NCI-H2107 treated with DMSO at 0.1 percent for 48 hours (cell line): ENCODE measurements around the gene COX17.

ENCODE experiments used
- DNase-seq: peaks from one replicate; lab custom pipeline; 2025; ENCODE audit not compliant: unreplicated experiment; lab: John Stamatoyannopoulos, UW

COX17 gene

DNA sequence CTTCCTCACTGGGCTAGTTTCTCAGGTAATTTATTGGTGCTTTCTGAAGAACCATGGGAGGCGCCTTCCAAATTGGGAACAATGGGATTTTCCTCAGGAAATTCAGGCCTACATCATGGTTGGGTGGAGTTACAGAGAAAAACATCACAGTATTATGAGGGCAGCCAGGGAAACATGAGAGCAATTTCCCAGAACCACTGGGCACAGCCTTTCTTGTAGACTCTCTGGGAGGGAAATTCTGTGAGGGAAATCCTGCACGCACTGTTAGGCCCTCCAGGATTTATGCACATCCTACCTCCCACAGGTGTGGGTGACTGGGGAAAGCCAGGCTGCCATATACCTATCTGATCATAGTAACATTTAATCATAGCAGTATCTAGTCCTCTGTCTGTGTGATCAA lies 30.0 kb downstream of the COX17 start:
- no peak for DNase-seq

- no peak for DNase-seq
Observed at GRCh38 chr3:119645813-119646212, 31.4 kb downstream of the COX17 start.

GRCh38 chr3:119644481-119644880 lies 32.7 kb downstream of the COX17 start:
- DNase-seq = no peak

- no peak for DNase-seq
Observed at GRCh38 chr3:119643528-119643927, 33.7 kb downstream of the COX17 start.

DNA sequence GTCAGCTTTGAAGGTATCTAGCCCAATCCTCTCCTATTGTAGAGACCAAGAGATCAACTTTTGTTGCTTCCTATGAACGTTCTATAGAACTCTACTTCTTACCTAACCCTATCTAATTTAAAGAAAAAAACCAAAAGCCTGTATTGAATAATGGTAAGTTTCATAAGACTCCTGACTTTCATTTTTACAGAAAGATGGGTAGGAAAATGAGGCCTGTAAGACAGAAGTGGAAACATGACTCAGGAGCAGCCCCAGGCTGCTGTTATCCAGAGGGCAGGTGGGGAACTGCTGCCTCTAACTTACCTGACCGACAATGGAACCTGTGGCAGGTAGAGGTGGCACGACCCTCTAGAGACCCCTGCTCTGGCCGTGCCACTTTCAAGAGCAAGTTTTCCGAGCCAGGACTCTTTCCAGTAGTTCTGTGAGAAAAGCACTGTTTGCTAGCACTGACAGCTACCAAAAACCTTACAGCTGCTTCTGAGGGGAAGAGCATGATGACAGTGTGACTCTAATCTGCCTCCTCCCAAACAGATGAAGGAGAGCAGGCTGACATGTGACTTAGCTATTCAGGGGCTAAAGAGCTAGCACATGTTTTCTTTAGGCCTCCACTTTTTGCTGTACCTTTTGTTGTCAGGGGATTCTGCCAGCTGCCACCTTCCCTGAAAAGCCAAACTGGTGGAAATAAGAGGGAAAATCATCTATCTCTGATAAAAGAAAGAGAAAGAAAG lies 34.3 kb downstream of the COX17 start:
- no peak for DNase-seq

- DNase-seq = no peak
Observed at GRCh38 chr3:119641416-119641815, 35.8 kb downstream of the COX17 start.

- no peak for DNase-seq
Observed at GRCh38 chr3:119639494-119640350, 37.5 kb downstream of the COX17 start.

GRCh38 chr3:119637679-119638477 lies 39.3 kb downstream of the COX17 start:
- no peak for DNase-seq

DNA sequence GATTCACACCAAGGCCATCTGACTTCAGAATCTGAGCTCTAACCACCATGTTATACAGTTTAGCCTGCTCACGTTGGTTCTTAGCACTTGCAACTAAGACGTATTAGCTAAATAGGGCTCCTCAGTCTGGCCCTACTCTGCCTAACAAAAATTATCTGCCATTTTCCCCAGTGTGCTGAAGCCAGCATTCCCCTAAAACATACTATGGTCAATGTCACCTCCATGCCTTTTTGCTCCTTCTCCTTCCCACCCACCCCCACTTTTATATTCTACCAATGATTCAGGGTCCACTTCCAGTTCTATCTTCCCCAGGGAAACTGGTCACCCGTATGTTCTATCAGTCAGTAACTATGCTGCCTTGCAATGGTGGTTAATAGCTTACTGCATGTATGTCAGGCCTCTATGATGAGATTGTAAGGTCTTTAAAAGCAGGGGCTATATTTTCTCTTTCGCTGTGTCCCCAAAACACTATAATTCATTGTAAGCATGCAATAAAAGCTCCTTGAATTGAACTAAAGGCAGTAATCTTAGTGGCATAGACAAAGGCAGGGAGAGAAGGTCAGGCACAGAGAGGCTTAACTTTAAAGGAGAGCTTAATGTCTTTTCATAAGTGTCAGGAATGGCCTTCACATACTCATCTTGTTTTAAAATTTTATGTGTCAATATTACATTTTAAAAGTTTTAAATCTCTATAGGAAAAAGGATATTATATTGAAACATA lies 40.2 kb downstream of the COX17 start:
- no peak for DNase-seq

DNA sequence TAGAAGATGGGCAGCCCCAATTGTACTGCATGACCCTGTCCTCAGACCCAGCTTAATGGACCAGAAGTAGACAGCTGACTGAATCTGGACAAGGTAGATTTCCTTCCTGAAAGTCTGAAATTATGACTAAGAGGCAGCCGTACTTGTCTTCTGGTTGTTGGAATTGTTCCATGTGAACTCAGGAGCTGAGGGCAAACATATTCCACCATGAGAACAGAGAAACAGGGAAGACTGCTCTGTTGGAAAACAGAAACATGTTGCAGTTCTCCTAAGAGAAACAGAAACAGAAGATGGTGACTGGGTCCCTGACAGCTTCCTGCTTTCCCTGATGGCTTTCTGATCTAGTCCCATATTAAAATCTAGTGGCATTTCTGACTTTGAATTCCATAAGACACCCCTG lies 41.0 kb downstream of the COX17 start:
- no peak for DNase-seq

- DNase-seq = no peak
Observed at GRCh38 chr3:119635719-119636118, 41.5 kb downstream of the COX17 start.

- DNase-seq = no peak
Observed at GRCh38 chr3:119632829-119633228, 44.4 kb downstream of the COX17 start.

- no peak for DNase-seq
Observed at GRCh38 chr3:119632216-119632615, 45.0 kb downstream of the COX17 start.

DNA sequence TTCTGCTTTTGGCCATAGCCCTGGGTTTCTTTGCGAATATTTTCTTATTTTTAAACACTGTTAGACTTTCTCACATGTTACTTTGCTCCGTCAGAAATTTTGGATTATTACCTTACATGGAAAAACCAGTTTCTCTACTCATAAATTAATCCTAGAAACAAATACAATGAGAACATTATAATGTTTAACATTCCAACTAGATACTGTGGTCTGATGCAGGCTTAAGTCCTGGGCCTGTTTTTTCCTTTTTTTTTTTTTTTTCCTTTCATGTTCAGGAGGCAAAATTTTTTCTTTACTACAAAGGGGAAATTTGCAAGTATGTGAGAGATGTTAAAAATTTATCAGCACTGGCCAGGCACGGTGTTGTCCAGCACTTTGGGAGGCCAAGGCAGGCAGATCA lies 45.7 kb downstream of the COX17 start:
- no peak for DNase-seq

DNA sequence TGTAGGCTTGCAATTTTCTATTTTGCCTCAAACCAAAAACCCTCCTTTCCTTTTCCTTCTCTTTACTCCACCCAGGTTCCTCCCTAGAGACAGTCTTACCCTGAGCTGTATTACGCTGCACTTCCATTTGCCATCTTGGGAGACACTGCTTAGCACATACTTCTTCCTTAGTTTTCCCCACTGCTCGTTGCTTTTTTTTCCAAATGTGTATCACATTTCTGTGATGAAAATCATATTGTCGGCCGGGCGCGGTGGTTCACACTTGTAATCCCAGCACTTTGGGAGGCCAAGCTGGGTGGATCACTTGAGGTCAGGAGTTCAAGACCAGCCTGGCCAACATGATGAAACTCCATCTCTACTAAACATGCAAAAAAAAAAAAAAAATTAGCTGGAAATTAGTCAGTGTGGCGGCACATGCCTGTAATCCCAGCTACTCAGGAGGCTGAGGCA lies 46.3 kb downstream of the COX17 start:
- no peak for DNase-seq

GRCh38 chr3:119630128-119630879 lies 46.9 kb downstream of the COX17 start:
- no peak for DNase-seq

- no peak for DNase-seq
Observed at GRCh38 chr3:119628816-119629445, 48.3 kb downstream of the COX17 start.

GRCh38 chr3:119628390-119628789 lies 48.8 kb downstream of the COX17 start:
- no peak for DNase-seq

- no peak for DNase-seq
Observed at GRCh38 chr3:119627461-119627860, 49.7 kb downstream of the COX17 start.

GRCh38 chr3:119626196-119626595 lies 51.0 kb downstream of the COX17 start:
- DNase-seq = no peak
